Colon (tissue), 2 donors: ENCODE results near the gene KRT39.
"Not testable (repeated sequence)": the region's sequence is repeated elsewhere in the genome, so short reads cannot be mapped to it uniquely, and the experiment has no call there.

Source experiments
- FAIRE-seq: peaks from 2 replicates; lab custom pipeline; 2012; peaks lifted over from hg19 to GRCh38; lab: Jason Lieb, UNC
- donor health status: control.
- donor health status: control.

KRT39 gene

DNA sequence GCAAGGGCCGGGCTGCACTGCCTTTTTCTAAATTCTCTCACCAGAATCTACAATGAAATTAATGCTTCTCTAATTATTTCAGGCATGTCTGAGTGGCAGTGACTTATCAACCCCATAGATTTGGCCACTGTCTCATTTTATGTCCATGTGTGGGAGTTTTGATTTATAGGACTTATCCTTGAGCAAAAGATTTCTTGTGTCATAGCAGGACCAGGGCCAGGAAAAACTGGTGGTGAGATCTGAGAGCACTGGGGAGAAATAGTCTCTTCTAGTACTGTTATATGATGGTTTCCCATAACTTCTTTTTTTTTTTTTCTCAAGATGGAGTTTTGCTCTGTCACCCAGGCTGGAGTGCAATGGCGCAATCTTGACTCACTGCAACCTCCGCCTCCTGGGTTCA lies 27.8 kb downstream of the KRT39 start:
- FAIRE-seq: no peak

DNA sequence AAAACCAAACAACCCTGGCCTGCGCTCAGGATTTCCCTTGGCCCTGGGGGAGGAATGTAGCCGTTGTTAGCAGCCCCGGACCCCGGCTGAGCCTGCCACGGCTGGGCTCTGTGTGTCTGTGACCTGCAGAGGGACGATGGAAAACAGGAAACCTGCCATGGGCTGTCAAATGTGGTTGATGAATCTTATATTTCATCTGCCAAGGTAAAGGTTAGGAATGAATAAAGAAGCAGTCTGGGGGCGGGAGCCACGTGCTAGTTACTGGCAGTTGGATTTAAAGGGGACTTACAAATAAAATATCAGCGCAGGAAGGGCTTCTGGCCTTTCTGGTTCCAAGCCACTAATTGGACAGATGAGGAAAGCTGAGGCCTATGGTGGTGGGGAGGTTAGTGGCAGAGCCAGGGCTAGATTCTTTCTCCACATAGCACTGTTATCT lies 29.3 kb downstream of the KRT39 start, which contains the start of gene KRT23:
KRT23 (minus strand) TSS at position 263 of the 436 bp plus-strand sequence. CDS start 1,043 bp downstream, outside the sequence.
- FAIRE-seq: no peak

DNA sequence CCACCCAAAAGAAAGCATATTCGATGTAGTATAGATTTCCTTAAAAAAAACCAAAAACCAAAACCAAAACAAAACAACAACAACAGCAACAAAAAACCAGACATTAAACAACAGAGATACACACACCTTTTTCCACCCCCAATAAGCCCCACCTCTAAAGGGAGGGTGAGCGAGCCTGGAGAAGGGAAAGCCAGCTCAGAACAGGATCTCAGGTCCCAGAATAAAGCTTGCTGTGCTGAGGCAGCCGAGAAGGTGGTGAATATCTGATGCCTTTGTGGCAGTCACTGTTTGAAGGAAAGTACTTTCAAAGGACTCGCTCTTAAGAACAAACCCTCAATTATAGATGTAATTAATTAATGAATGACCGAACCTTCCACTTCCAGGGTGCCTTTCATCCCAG lies 29.8 kb downstream of the KRT39 start:
- no peak for FAIRE-seq

DNA sequence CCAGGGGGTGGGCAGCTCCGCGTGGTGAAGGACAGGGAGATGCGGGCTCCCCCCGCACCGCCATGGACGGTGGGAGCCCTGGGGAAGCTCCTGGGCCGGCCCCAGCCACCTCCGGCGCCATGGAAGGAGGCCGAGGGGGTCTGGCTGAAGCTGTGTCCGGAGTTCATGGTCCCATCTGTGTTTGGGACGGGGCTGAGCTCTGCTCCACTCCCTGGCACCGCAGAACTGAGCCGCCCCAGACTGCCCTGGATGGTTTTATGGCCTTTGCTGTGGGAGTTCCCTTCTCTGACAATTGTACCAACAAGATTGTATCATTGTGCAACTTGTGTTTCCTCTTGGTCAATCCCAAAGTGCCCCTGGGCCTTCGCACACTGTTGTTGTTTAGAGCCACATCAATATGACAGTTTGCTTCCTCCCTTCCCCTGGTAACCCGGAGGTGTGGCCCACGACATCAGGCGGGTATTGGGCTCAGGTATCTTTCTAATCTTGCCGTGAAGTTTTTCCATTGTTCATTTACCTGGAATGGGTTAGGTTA lies 30.2 kb downstream of the KRT39 start:
- no peak for FAIRE-seq

DNA sequence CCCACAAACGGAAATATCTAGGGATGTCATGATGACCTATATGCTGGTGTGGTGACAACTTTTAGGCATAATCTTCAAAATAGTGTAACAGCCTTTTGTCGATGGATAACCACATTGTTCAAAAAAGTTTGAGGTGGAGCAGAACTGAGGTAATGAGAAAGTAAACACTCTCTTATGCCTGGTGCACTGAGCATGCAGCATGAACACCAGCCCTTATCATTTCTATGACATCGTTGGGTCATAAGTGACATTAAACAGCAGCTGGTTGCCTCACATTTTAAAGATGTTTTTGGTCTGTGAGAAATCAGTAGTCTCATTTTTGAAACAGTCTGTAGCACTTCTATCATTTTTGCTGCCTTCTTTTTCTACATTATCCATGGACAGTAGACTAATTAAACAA lies 31.1 kb downstream of the KRT39 start:
- no peak for FAIRE-seq

DNA sequence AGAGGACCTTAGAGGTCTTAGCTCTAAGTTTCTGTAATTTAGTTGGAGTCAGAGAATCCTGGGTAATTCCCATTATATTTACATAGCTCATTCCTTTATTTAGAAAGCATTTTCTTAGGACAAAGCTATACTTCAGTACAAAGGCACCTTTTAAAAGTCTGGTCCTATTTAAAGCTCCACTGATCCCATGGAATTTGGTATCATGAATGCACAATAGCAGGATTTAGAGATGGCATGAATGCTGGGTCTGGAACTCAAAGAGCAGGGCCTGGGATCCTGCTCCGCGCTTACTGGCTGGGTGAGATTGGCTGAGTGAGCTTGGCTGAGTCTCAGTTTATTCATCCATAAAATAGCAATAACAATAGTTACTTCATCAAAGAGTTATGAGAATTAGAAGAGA lies 34.1 kb downstream of the KRT39 start:
- FAIRE-seq: no peak

DNA sequence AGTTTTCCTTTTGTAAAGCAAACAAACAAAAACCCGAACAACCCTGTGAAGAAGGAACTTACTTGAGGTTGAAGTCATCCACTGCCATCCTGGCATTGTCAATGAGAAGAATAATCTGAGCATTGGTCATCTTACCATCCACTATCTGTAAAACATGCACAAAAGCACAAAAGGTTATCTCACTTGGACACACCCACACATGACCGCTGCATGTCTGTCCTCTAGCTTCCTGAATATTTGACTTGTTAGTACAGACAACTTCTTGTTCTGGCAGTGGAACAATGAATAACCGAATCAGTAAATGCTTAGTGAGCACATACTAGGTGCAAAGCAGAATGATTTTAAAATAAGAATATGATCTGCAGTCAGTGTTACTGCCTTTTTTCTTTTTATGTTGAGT lies 35.4 kb downstream of the KRT39 start:
- no peak for FAIRE-seq

DNA sequence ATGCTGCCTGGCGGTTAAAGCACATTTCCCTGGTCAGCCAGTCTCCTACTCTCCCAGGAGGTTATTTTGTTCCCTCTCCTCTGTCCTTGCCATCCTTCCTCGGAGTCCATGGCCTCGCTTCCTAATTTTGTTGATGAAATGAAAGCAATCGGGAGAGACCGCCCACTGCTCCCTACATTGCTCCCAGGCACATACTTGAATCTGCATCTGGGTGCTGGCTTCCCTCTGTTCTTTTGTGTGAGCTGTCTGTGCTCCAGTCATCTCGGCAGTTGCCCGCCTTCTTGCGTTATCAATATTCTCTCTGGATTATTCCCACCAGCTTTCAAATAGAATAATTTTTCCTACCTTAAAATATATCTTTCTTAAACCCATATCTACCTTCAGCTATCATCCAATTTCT lies 40.4 kb downstream of the KRT39 start:
- no peak for FAIRE-seq

DNA sequence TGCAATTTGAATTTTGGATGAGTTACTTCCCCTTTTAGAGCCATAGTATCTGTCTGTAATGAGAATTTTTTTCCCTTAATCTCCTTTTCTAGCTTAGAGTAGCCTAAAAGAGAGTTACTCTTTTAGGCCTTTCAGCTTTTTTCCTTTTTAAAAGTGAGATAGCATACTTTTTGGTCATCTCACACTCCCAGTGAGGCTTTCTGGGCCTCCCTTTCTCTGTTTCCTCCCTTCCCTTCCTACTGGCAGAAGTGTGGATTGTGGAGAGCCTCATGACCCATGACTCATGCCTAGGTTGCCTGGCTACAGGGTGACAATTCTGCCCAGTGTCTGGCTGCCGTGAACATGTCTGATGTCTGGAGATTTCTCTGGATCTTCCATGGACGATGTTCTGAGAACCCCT lies 44.5 kb downstream of the KRT39 start:
- no peak for FAIRE-seq

DNA sequence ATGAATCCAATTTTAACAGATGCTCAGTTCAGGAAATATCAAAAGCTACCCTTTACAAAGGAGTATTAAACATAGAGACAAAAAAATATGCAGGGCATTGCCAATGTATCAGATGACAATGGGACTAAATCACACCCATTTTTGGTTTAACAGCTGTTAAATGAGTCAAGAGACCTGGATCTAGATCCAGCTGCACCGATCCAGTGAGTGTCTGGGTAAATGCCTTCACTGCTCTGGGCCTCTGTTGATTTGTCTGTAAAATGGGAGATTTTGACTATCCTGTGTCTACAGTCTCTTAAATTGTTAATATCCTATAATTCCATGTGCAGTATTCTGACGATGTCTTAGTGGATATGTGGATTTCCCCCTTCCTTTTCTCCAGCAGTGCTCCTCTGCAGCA lies 45.7 kb downstream of the KRT39 start:
- FAIRE-seq: no peak

DNA sequence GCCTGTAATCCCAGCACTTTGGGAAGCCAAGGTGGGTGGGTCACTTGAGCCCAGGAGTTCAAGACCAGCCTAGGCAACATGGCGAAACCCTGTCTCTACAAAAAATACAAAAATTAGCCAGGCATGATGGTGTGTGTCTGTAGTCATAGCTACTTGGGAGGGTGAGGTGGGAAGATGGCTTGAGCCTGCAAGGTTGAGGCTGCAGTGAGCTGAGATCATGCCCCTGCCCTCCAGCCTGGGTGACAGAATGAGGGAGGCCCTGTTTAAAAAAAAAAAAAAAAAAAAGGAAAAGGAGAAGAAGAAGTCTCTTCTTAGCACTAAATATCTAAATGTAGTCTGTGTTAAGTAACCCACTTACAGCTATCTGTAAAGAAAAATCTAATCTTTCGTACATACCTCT lies 49.6 kb downstream of the KRT39 start:
- not testable (repeated sequence) for FAIRE-seq

DNA sequence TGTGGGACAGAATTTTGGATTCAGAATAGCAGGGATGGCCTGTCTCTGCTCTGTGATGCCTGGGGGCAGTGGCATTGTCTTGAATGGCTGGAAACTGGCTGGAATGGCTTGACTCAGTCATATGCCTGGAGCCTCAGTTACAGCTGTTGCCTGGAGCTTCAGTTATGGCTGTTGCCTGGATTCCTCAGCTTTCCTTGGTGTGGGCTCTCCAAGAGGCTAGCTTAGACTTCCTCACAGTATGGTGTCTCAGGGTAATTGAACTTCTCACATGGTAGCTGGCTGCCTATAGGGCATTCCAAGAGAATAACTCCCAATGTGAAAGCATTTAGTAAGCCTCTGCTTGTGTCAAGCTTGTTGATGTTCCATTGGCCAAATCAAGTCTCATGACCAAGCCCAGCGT lies 50.4 kb downstream of the KRT39 start:
- FAIRE-seq: no peak

DNA sequence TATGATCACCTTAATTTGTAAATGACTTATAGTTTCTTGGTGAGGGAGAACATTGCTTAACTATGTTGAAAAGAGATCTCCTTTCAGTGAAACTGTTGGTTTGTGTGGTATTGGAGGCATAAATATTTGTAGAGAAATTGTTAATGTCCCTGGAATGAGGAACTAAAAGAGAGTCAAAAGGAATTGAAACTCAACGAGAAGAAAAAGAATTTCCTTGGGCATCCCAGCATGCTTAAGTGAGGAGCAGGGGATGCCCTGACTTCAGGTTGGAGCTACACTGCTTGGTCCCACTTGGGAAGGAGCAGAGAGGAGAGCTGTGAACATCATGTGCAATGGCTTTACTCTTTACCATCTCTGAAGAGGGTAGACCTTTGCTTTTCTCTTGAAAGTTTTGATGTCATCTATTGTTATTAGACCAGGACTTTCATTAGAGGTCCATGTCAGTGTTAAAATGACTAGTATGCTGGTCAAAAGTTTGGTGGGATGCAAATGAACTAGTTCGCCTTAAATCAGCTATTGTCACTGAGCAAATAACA lies 51.0 kb downstream of the KRT39 start:
- FAIRE-seq: no peak

DNA sequence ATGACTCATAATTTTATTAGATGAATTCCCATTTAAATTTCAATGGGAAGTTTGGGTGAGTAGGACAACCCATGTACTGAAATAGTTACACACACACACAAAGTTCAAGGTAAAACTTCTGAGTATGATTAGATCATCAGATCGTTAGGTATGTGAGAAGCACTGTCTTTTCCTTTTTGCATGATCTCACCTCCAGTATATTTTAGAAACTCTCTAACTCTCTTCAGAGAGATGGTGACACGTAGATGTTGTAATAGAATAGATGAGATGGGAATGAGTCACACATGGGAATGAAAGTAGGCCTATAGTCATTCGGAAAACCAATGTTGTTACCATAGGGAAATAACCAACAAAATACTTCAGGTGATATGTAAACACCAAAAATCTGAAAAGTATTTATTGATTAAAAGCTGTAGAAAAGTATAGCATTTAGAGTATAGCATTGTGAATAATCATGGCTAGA lies 51.5 kb downstream of the KRT39 start:
- FAIRE-seq: no peak

DNA sequence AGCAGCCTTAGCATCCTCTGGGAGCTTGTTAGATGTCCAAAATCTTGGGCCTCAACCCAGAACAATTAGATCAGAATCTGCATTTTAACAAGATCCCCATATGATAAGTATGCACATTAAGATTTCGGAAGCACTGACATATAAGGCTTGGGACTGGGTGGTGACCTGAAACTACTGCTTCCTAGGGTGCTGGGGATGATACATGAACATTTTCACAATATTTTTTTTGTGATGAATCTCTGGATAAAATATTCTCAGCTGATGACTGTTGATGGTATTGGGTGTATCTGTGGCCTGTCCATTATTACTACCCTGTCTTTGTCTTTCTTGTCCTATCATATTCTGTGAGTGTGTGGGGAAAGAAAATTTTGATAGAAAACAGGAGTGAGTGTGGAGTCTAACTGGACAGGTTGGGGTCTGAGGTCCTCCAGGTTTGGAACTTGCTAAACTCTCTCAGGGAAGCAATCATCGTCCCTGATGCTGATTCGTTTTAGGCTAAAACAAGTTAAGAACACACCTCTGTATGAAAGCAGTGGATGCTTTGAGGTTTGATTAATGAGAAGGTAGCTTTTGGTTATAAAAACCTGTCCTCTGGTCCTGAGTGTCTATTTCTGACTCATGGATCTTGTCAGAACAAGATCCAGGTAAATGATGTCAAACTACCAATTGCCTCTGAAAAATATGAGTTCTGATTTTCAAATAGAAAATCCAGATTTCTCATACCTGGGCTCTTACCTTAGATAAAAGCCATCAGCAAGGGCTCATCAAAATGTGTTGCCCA lies 52.5 kb downstream of the KRT39 start:
- FAIRE-seq: no peak

DNA sequence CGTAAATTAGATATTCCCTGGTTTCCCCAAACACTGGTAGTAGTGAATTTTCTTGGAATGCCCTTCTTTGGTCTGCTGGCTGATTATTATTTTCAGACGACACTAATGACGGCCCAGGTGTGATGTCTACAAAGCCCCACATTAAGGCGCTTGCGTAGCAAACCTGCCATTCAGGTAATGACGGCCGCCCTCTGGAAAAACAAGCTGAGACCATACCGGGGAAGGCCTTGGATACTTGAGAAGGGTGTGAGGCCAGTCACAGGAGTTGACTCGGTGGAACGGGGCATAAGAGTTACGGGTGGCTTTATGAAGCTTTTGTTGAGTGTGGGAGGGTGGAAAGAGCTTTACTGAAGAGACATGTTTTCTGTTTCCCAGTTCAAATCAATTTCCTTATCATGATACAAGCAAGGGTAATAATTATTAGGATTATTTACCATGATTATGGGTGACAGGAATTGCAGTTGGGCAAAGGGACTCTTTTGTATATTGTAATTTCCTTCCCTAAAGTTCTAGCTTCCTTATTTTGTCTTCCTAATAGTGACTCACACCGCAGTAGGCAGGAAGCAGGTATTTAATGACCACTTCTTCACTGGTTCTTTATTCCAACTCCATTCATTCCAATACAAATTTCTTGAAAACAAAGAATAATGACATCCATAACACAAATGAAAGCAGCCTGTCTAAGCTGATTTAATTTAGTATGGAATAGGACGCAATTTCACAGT lies 54.1 kb downstream of the KRT39 start:
- no peak for FAIRE-seq

DNA sequence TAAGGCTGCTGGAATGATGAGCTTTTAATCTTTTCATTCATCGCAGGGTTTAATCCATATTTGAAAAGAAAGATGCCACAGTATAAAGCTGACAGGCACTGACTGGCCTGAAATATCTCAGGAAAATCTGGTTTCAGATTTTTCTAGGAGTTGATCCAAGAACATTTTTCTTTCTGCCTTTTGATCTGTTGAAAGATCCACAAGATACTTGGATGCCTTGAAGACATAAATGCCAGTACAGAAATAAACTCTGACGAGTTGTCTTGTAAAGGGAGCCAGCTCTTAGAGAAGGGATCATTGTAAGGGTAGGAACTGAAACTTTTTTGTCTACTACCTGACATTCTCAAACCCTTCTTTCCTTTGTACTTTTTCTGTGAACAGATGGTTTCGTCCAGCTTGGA lies 56.3 kb downstream of the KRT39 start:
- no peak for FAIRE-seq

DNA sequence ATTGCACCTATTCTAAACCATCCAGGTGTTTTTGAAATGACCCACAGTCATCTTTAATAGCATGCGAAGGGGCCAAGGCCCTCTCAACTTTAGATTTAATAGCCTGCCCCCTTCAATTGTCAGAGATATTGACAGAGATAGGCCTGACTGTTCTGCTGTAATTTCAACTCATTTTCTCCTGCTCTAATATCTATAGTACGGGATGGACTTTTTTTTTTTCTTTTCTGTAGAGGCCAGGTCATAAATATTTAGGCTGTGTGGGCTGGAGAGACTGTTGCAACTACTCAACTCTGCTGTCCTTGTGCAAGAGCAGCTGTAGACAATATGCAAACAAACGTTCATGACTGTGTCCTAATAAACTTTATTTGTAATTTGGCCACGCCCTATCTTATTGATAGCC lies 57.0 kb downstream of the KRT39 start:
- FAIRE-seq: no peak

DNA sequence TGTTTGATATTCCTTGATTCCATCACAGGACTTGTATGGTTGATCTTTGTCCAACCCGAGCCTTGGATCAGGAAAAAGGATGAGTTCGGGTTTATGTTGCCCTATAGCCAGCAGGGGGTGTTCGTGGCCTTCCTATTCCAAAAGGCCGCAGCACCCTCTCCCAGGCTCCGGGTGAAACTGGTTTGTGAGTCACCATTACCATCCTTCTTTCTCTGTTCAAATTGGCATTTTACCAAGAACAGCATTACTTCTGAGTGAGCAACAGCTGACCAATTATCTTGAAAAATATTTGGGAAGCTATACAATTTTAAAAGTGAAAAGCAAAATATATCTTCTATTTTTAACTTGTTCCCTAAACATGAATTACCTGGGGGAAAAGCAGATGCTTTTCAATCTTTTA lies 57.4 kb downstream of the KRT39 start:
- no peak for FAIRE-seq
